Trophoblast cell (in vitro differentiated cells and primary cell): Measurements from ENCODE around the gene SRSF5.

Source experiments
- DNase-seq, 2 donors: peaks; one replicate each; pipeline ENCODE4 v3.0.0-alpha.2; 2016
- H2AFZ ChIP-seq: 2 replicates; pipeline ENCODE4 v1.6.1; 2013; ENCODE audit warnings: low read length, moderate library complexity, mild to moderate bottlenecking; ENCODE audit not compliant: insufficient read depth, poor library complexity
- H2AK5ac ChIP-seq: 2 replicates; pipeline ENCODE4 v1.6.1; 2013; ENCODE audit warnings: mild to moderate bottlenecking, low read length
- H2BK120ac ChIP-seq: 2 replicates; pipeline ENCODE4 v1.6.1; 2013; ENCODE audit warnings: low read length, mild to moderate bottlenecking, moderate library complexity; ENCODE audit not compliant: insufficient read depth, poor library complexity
- H2BK12ac ChIP-seq: 2 replicates; pipeline ENCODE4 v1.6.1; 2013; ENCODE audit warnings: mild to moderate bottlenecking, low read length, moderate library complexity
- H2BK5ac ChIP-seq: 2 replicates; pipeline ENCODE4 v1.6.1; 2013; ENCODE audit warnings: low read length, low read depth, moderate library complexity, mild to moderate bottlenecking; ENCODE audit not compliant: poor library complexity
- H3K14ac ChIP-seq: 2 replicates; pipeline ENCODE4 v1.6.1; 2013; ENCODE audit warnings: mild to moderate bottlenecking, low read length
- H3K18ac ChIP-seq: 2 replicates; pipeline ENCODE4 v1.6.1; 2013; ENCODE audit warnings: mild to moderate bottlenecking, low read length
- H3K23ac ChIP-seq: 2 replicates; pipeline ENCODE4 v1.6.1; 2013; ENCODE audit warnings: low read length
- H3K27ac ChIP-seq: 2 replicates; pipeline ENCODE4 v1.5.1; 2013; ENCODE audit warnings: low read depth, mild to moderate bottlenecking, inconsistent platforms, low read length, moderate library complexity
- H3K27me3 ChIP-seq: 2 replicates; pipeline ENCODE4 v1.6.1; 2013; ENCODE audit warnings: inconsistent platforms, mild to moderate bottlenecking, low read length, moderate library complexity; ENCODE audit not compliant: insufficient read depth
- H3K36me3 ChIP-seq, 2 experiments: 1 replicate in 1 of 2; 2 replicates in 1 of 2; pipeline ENCODE4 v1.6.1; 2013; ENCODE audit warnings: low read length in 2 of 2, mild to moderate bottlenecking in 2 of 2, moderate library complexity in 1 of 2; ENCODE audit not compliant: insufficient read depth in 2 of 2, control insufficient read depth in 1 of 2
- H3K4ac ChIP-seq: 2 replicates; pipeline ENCODE4 v1.6.1; 2013; ENCODE audit warnings: low read depth, mild to moderate bottlenecking, low read length, moderate library complexity
- H3K4me1 ChIP-seq, 2 experiments: 1 replicate in 1 of 2; 2 replicates in 1 of 2; pipeline ENCODE4 v1.6.1; 2013; ENCODE audit warnings: low read length in 2 of 2, mild to moderate bottlenecking in 2 of 2, moderate library complexity in 1 of 2; ENCODE audit not compliant: insufficient read depth in 2 of 2, control insufficient read depth in 1 of 2
- H3K4me2 ChIP-seq: 2 replicates; pipeline ENCODE4 v1.6.1; 2013; ENCODE audit warnings: inconsistent platforms, mild to moderate bottlenecking, low read length, moderate library complexity
- H3K4me3 ChIP-seq: 2 replicates; pipeline ENCODE4 v1.5.1; 2013; ENCODE audit warnings: mild to moderate bottlenecking, low read depth, low read length, inconsistent platforms
- H3K79me1 ChIP-seq: one replicate; pipeline ENCODE4 v1.6.1; 2013; ENCODE audit warnings: low read length
- H3K79me2 ChIP-seq: 2 replicates; pipeline ENCODE4 v1.6.1; 2013; ENCODE audit warnings: low read length, mild to moderate bottlenecking; ENCODE audit not compliant: control insufficient read depth, insufficient read depth, poor library complexity
- H3K9ac ChIP-seq: 2 replicates; pipeline ENCODE4 v1.6.1; 2013; ENCODE audit warnings: mild to moderate bottlenecking, low read length
- H3K9me3 ChIP-seq: 2 replicates; pipeline ENCODE4 v1.6.1; 2013; ENCODE audit warnings: low read depth, mild to moderate bottlenecking, control low read depth, inconsistent platforms, low read length; ENCODE audit not compliant: insufficient read depth
- H4K12ac ChIP-seq: 2 replicates; pipeline ENCODE4 v1.6.1; 2013; ENCODE audit warnings: low read depth, mild to moderate bottlenecking, low read length, moderate library complexity
- H4K8ac ChIP-seq: 2 replicates; pipeline ENCODE4 v1.6.1; 2013; ENCODE audit warnings: low read depth, mild to moderate bottlenecking, low read length, moderate library complexity
- H4K91ac ChIP-seq: one replicate; pipeline ENCODE4 v1.6.1; 2013; ENCODE audit warnings: low read depth, mild to moderate bottlenecking, low read length, moderate library complexity
- WGBS: extraction: QIAGEN DNeasy Blood & Tissue Kit; methylation state at CpG from one replicate; pipeline ENCODE4 v1.1.7; 2013; ENCODE audit warnings: missing lambda C conversion rate; ENCODE audit not compliant: insufficient read length, insufficient coverage; ENCODE audit errors: extremely low coverage; 5-methylcytosine and 5-hydroxymethylcytosine counted together

SRSF5 gene

GRCh38 chr14:69753860-69754259, 13.1 kb upstream of the SRSF5 start:
- no peak overlapping the region for H3K4ac ChIP-seq
- H3K4me1 ChIP-seq, result no peaks in the 10 kb centered on the region
- no peaks in the 10 kb centered on the region for H3K36me3 ChIP-seq
- H2AK5ac ChIP-seq, result no peak overlapping the region
- no peak overlapping the region for H2BK12ac ChIP-seq
- H4K91ac ChIP-seq, result no peak overlapping the region
- no peak overlapping the region for H3K14ac ChIP-seq
- no peak overlapping the region for H2AFZ ChIP-seq
- no peak overlapping the region for H3K27ac ChIP-seq
- no peak overlapping the region for H2BK120ac ChIP-seq
- H4K8ac ChIP-seq, result no peak overlapping the region
- WGBS, result no CpG with 5 or more reads among the region's 1 CpG
- no peak overlapping the region for H3K4me2 ChIP-seq
- H4K12ac ChIP-seq, result no peak overlapping the region
- H3K4me3 ChIP-seq, result no peak overlapping the region
- no peak overlapping the region for H3K23ac ChIP-seq
- H3K27me3 ChIP-seq, result no peaks in the 10 kb centered on the region
- H2BK5ac ChIP-seq, result no peak overlapping the region
- H3K9ac ChIP-seq, result no peak overlapping the region
- no peaks in the 10 kb centered on the region for H3K79me1 ChIP-seq
- H3K9me3 ChIP-seq, result no peaks in the 10 kb centered on the region
- no peak overlapping the region for H3K18ac ChIP-seq
- DNase-seq, result no peak
- no peaks in the 10 kb centered on the region for H3K79me2 ChIP-seq

GRCh38 chr14:69754487-69754886, 12.5 kb upstream of the SRSF5 start:
- Histone ChIP-seq H3K23ac (no peak overlapping the region), H3K79me2 (no peaks in the 10 kb centered on the region), H3K9me3 (no peaks in the 10 kb centered on the region), H2AK5ac (no peak overlapping the region), H3K18ac (no peak overlapping the region), H3K27me3 (no peaks in the 10 kb centered on the region), H2AFZ (no peak overlapping the region), H3K36me3 (no peaks in the 10 kb centered on the region), H3K4me1 (no peaks in the 10 kb centered on the region), H3K4me3 (no peak overlapping the region), H2BK120ac (no peak overlapping the region), H3K14ac (no peak overlapping the region), H3K79me1 (no peaks in the 10 kb centered on the region), H4K8ac (no peak overlapping the region), H2BK12ac (no peak overlapping the region), H3K27ac (no peak overlapping the region), H3K4me2 (no peak overlapping the region), H4K12ac (no peak overlapping the region), H3K4ac (no peak overlapping the region), H2BK5ac (no peak overlapping the region), H3K9ac (no peak overlapping the region), H4K91ac (no peak overlapping the region)
- DNase-seq, result no peak
- WGBS, result no CpG with 5 or more reads among the region's 2 CpGs

GRCh38 chr14:69755296-69755695, 11.6 kb upstream of the SRSF5 start:
- no peak for DNase-seq
- Histone ChIP-seq H3K79me2 (no peaks in the 10 kb centered on the region), H3K79me1 (no peaks in the 10 kb centered on the region), H2BK120ac (no peak overlapping the region), H4K91ac (no peak overlapping the region), H3K23ac (no peak overlapping the region), H3K36me3 (no peaks in the 10 kb centered on the region), H4K8ac (no peak overlapping the region), H3K4ac (no peak overlapping the region), H2BK12ac (no peak overlapping the region), H2BK5ac (no peak overlapping the region), H3K14ac (no peak overlapping the region), H3K18ac (no peak overlapping the region), H3K9me3 (no peaks in the 10 kb centered on the region), H2AFZ (no peak overlapping the region), H3K4me2 (no peak overlapping the region), H3K4me3 (no peak overlapping the region), H2AK5ac (no peak overlapping the region), H3K27ac (no peak overlapping the region), H3K27me3 (no peaks in the 10 kb centered on the region), H4K12ac (no peak overlapping the region), H3K4me1 (no peaks in the 10 kb centered on the region), H3K9ac (no peak overlapping the region)

GRCh38 chr14:69755784-69756183, 11.2 kb upstream of the SRSF5 start:
- H3K4ac ChIP-seq, result no peak overlapping the region
- no peak overlapping the region for H4K8ac ChIP-seq
- H3K27me3 ChIP-seq, result no peaks in the 10 kb centered on the region
- no peak overlapping the region for H2BK5ac ChIP-seq
- H4K91ac ChIP-seq, result no peak overlapping the region
- H3K9me3 ChIP-seq, result no peaks in the 10 kb centered on the region
- no peak overlapping the region for H3K4me3 ChIP-seq
- no peak overlapping the region for H3K27ac ChIP-seq
- no peak overlapping the region for H3K14ac ChIP-seq
- H2BK12ac ChIP-seq, result no peak overlapping the region
- no peak overlapping the region for H4K12ac ChIP-seq
- no peak overlapping the region for H3K4me2 ChIP-seq
- no peak for DNase-seq
- H2AFZ ChIP-seq, result no peak overlapping the region
- H3K9ac ChIP-seq, result no peak overlapping the region
- H3K23ac ChIP-seq, result no peak overlapping the region
- no peak overlapping the region for H3K18ac ChIP-seq
- no peak overlapping the region for H2BK120ac ChIP-seq
- no peaks in the 10 kb centered on the region for H3K36me3 ChIP-seq
- no peaks in the 10 kb centered on the region for H3K79me1 ChIP-seq
- WGBS, result no CpG with 5 or more reads among the region's 2 CpGs
- no peak overlapping the region for H2AK5ac ChIP-seq
- no peaks in the 10 kb centered on the region for H3K4me1 ChIP-seq
- no peaks in the 10 kb centered on the region for H3K79me2 ChIP-seq

GRCh38 chr14:69756298-69756697, 10.6 kb upstream of the SRSF5 start:
- Histone ChIP-seq H2AK5ac (no peak overlapping the region), H3K4me2 (no peak overlapping the region), H3K27ac (no peak overlapping the region), H4K12ac (no peak overlapping the region), H3K9me3 (no peaks in the 10 kb centered on the region), H3K9ac (no peak overlapping the region), H2BK120ac (no peak overlapping the region), H3K36me3 (no peaks in the 10 kb centered on the region), H3K23ac (no peak overlapping the region), H3K79me2 (no peaks in the 10 kb centered on the region), H3K4me1 (no peaks in the 10 kb centered on the region), H4K8ac (no peak overlapping the region), H2BK12ac (no peak overlapping the region), H3K18ac (no peak overlapping the region), H3K4ac (no peak overlapping the region), H3K79me1 (no peaks in the 10 kb centered on the region), H4K91ac (no peak overlapping the region), H3K4me3 (no peak overlapping the region), H2AFZ (no peak overlapping the region), H3K14ac (no peak overlapping the region), H2BK5ac (no peak overlapping the region), H3K27me3 (no peaks in the 10 kb centered on the region)
- WGBS, result no CpG with 5 or more reads among the region's 3 CpGs
- DNase-seq, result no peak
